Measurements from ENCODE around the gene NUP210L. TPM values are rescaled to one million over a fixed set of nuclear protein-coding genes. Genes with fewer than 3 reads are reported as not detected.

Gene NUP210L
- total and polyA plus RNA-seq, 2 of the 13 experiments (the other 11 are each of a cell fraction or from before 2014, with no cell fraction given): not detected

- TF ChIP-seq STAT6 (CRISPR knock-in tag; IDR thresholded peaks at IDR 0.05; ENCODE audit: borderline replicate concordance) (no peak; the same call in 1 of the 2 replicates), ZSCAN22 (CRISPR knock-in tag; IDR thresholded peaks at IDR 0.05) (0 out of 2 replicates have a peak, but pooled peaks have one; percentile 50), ZBTB33 (CRISPR knock-in tag; IDR thresholded peaks at IDR 0.05) (no peak), ZNF687 (CRISPR knock-in tag; IDR thresholded peaks at IDR 0.05) (peak; percentile 99), ZNF776 (CRISPR knock-in tag; IDR thresholded peaks at IDR 0.05) (peak; percentile 36; the same call in 1 of the 2 replicates), RFX3 (CRISPR knock-in tag; IDR thresholded peaks at IDR 0.05) (no peak), ZNF235 (CRISPR knock-in tag; IDR thresholded peaks at IDR 0.05; ENCODE audit: borderline replicate concordance) (no peak), CEBPG (CRISPR knock-in tag; IDR thresholded peaks at IDR 0.05) (peak; percentile 4; the same call in 1 of the 2 replicates), ZNF329 (CRISPR knock-in tag; IDR thresholded peaks at IDR 0.05; ENCODE audit: low read depth) (no peak; the same call in 1 of the 2 replicates), GTF3A (CRISPR knock-in tag; conservative IDR thresholded peaks at IDR 0.05) (no peak), SIN3B (IDR thresholded peaks at IDR 0.05; ENCODE audit: low read length) (peak; percentile 33; the same call in 1 of the 2 replicates), RAD51 (IDR thresholded peaks at IDR 0.05; ENCODE audit: borderline replicate concordance) (peak; percentile 88), ARID2 (CRISPR knock-in tag; IDR thresholded peaks at IDR 0.05; ENCODE audit: borderline replicate concordance) (peak; percentile 93; the same call in 1 of the 2 replicates), KDM6A (CRISPR knock-in tag; IDR thresholded peaks at IDR 0.05; ENCODE audit: low read depth) (no peak), CBX5 (CRISPR knock-in tag; IDR thresholded peaks at IDR 0.05; ENCODE audit: borderline replicate concordance) (no peak; the same call in 1 of the 2 replicates), ZNF34 (CRISPR knock-in tag; IDR thresholded peaks at IDR 0.05; ENCODE audit: borderline replicate concordance) (peak; percentile 93)
- TF ChIP-seq, protein P1, sequence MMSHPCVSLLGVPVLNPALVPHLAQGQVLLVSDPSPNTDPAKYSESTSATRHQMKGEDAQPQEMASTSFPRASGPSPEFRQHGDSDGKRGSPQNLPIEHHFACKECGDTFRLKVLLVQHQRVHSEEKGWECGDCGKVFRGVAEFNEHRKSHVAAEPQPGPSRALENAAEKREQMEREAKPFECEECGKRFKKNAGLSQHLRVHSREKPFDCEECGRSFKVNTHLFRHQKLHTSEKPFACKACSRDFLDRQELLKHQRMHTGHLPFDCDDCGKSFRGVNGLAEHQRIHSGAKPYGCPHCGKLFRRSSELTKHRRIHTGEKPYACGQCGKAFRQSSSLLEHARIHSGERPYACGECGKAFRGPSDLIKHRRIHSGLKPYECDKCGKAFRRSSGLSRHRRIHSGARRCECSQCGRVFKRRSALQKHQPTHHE (CRISPR knock-in tag; IDR thresholded peaks at IDR 0.05; ENCODE audit: borderline replicate concordance): peak; percentile 47; the same call in 1 of the 2 replicates
These were observed 187.5 kb downstream of the NUP210L start, which contains the start of gene CREB3L4 (continued) for GRCh38 chr1:153967107-153967999.

Data from HepG2 (cell line).